IMR-90 (cell line): ENCODE data around the gene NCKAP5.

ENCODE experiments used
- CEBPB ChIP-seq: IDR thresholded peaks from 2 replicates; pipeline ENCODE4 v1.6.1; 2012; ENCODE audit warnings: low read depth, low read length, improper control_type of control experiment
- MXI1 ChIP-seq: IDR thresholded peaks from 2 replicates; pipeline ENCODE4 v1.6.1; 2012; ENCODE audit warnings: low read depth, mild to moderate bottlenecking, low read length, moderate library complexity, borderline replicate concordance
- TF ChIP-seq, protein P1 (sequence below): conservative IDR thresholded peaks from 2 replicates; pipeline ENCODE4 v1.5.1; 2012; ENCODE audit warnings: mild to moderate bottlenecking, low read depth, low read length, improper control_type of control experiment

GRCh38 chr2:133439565-133439920, 128.7 kb downstream of the NCKAP5 start:
- TF ChIP-seq MXI1 (no peak), CEBPB (no peak)
- TF ChIP-seq, protein P1, sequence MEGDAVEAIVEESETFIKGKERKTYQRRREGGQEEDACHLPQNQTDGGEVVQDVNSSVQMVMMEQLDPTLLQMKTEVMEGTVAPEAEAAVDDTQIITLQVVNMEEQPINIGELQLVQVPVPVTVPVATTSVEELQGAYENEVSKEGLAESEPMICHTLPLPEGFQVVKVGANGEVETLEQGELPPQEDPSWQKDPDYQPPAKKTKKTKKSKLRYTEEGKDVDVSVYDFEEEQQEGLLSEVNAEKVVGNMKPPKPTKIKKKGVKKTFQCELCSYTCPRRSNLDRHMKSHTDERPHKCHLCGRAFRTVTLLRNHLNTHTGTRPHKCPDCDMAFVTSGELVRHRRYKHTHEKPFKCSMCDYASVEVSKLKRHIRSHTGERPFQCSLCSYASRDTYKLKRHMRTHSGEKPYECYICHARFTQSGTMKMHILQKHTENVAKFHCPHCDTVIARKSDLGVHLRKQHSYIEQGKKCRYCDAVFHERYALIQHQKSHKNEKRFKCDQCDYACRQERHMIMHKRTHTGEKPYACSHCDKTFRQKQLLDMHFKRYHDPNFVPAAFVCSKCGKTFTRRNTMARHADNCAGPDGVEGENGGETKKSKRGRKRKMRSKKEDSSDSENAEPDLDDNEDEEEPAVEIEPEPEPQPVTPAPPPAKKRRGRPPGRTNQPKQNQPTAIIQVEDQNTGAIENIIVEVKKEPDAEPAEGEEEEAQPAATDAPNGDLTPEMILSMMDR = no peak
